Measurements from ENCODE around the gene ZC3HAV1L. TPM values are rescaled to one million over a fixed set of nuclear protein-coding genes. Genes with fewer than 3 reads are reported as not detected.

ZC3HAV1L gene
- total and polyA plus RNA-seq, 7 donors, result 0.18 to 2.4 (median 1.2) TPM

DNA sequence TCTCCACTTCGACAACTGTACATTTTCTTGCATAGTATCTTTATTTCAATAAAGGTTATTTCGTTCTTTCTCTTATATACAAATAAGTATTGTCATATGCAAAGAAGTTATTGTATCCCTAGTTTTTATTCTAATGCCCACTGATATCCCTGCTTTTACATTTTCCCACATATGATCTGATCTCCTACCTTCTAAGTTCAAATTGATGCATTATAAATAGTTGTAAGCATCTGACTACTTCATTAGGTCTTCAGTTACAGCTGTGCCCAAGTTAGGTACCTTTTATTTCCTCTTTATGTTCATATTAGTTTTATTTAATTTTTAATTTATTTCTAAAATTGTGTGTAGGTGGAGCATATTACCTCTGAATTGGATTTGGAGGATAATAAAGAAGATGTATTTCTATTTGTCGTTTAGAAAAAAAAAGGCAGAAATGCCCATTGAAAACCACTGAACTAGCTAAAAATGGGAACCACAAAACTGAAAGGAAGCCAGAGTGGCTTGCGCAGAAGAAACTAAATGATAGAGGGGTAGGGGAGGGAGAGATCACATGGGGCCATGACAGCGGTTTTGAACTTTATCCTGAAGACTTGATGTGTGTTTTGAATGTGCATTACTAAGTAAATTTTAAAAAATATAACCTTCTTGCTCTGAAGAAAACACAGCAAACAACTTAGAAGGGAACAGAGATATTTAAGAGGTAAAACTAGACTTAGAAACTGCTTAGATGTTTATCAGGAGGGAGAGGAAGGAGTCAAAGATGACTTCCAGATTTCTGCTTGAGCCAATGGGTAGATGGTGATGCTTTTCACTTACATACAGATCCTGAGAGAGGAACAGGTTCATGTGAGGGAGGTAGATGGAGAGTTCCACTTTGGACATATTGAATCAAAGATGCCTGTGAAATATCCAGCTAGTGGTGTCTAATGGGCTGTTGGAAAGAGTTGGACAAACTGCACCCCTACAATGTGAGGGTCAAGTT, 9.3 kb upstream of the ZC3HAV1L start:
- Histone ChIP-seq H3K4me3 (no peak overlapping the region), H3K27ac (no peak overlapping the region), H3K9me3 (no peaks in the 10 kb centered on the region), H3K4me1 (no peaks in the 10 kb centered on the region), H3K27me3 (ENCODE audit: insufficient read depth in 3 of 3, low read length in 2 of 3) (no peaks in the 10 kb centered on the region), H3K36me3 (ENCODE audit: insufficient read depth in 1 of 2, low read depth in 1 of 2) (peaks cover 5 to 25% of the 10 kb centered on the region in 2 donors)
- no peak for ATAC-seq
- intact Hi-C loops (cut with DNase I), result no loop called here
- WGBS, 3 donors, result 89 to 94% (median 92%) methylated on average over 5 of the region's 5 CpGs
- no peak for TF ChIP-seq CTCF (IDR thresholded peaks at IDR 0.05)
- no peak for DNase-seq

- H3K27ac ChIP-seq, result no peak overlapping the region
Measured at GRCh38 chr7:139043823-139044812, 8.3 kb upstream of the ZC3HAV1L start.

DNA sequence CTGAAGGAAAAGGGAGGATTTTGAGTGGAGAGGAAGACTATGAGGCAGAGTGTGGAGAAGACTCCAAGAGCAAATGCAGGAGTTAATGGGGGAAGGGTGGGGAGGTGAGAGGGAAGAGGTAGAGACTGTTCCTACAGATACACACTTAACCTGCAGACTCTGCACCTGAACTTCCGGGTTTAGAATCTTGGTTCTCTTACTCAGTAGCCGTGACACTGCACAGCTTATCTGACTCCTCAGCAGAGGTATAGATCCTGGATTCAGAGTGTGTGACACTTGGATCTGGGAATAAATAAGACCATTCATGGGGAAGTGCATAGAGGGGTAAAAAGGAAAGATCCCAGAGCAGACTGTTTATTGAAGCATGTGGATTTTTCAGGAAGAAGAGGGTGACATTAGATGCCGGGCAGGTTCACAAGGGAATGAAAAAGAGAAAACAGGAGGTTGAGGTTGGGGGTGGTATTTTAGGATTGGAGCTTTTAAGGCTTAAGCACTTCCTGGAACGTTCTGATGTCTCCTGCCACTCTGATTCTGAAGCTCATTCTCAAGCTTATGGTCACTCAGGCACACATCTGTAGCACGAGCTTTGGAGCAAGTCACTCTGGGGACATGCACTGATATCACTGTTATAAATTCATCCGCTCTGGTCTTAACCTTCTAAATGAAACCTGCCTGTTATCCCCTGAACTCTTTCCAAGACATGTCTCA, 5.7 kb upstream of the ZC3HAV1L start:
- H3K4me3 ChIP-seq, result no peak overlapping the region
- peaks cover 0 to 7% of the 10 kb centered on the region in 2 donors for H3K36me3 ChIP-seq (ENCODE audit: insufficient read depth in 1 of 2, low read depth in 1 of 2)
- intact Hi-C loops (cut with DNase I), result no loop called here
- no peaks in the 10 kb centered on the region for H3K9me3 ChIP-seq
- ATAC-seq (no peak), DNase-seq (no peak)
- WGBS, 3 donors, result 30 to 46% (median 40%) methylated on average over 6 of the region's 6 CpGs
- H3K4me1 ChIP-seq, result no peaks in the 10 kb centered on the region
- no peak for TF ChIP-seq CTCF (IDR thresholded peaks at IDR 0.05)
- peaks cover 0 to 6% (median 0%) of the 10 kb centered on the region in 3 donors for H3K27me3 ChIP-seq (ENCODE audit: insufficient read depth in 3 of 3, low read length in 2 of 3)
- no peak overlapping the region for H3K27ac ChIP-seq

More at GRCh38 chr7:139043823-139044812, 8.3 kb upstream of the ZC3HAV1L start:
- 82 to 84% (median 82%) methylated on average over 14 of the region's 14 CpGs for WGBS, 3 donors
- Histone ChIP-seq H3K4me3 (no peak overlapping the region), H3K27me3 (ENCODE audit: insufficient read depth in 3 of 3, low read length in 2 of 3) (no peaks in the 10 kb centered on the region), H3K9me3 (no peaks in the 10 kb centered on the region), H3K36me3 (ENCODE audit: insufficient read depth in 1 of 2, low read depth in 1 of 2) (peaks cover 5 to 24% of the 10 kb centered on the region in 2 donors), H3K4me1 (no peaks in the 10 kb centered on the region)
- ATAC-seq, result no peak
- intact Hi-C loops (cut with DNase I), result no loop called here
- no peak for DNase-seq
- no peak for TF ChIP-seq CTCF (IDR thresholded peaks at IDR 0.05)

GRCh38 chr7:139038691-139039090, 2.8 kb upstream of the ZC3HAV1L start:
- Histone ChIP-seq H3K4me3 (no peak overlapping the region), H3K27me3 (ENCODE audit: insufficient read depth in 3 of 3, low read length in 2 of 3) (peaks cover 0 to 6% (median 0%) of the 10 kb centered on the region in 3 donors), H3K27ac (no peak overlapping the region), H3K9me3 (no peaks in the 10 kb centered on the region), H3K4me1 (no peaks in the 10 kb centered on the region), H3K36me3 (ENCODE audit: insufficient read depth in 1 of 2, low read depth in 1 of 2) (no peaks in the 10 kb centered on the region)
- no peak for TF ChIP-seq CTCF (IDR thresholded peaks at IDR 0.05)
- DNase-seq (no peak), ATAC-seq (no peak)
- intact Hi-C loops (cut with DNase I), result no loop called here
- WGBS, 3 donors, result 71 to 93% (median 90%) methylated on average over 2 of the region's 2 CpGs
